HG03460 (cell line): ENCODE results near the gene SRL.
"Not testable (repeated sequence)": the region's sequence is repeated elsewhere in the genome, so short reads cannot be mapped to it uniquely, and the experiment has no call there.

ENCODE experiments used
- ATAC-seq: cut with Tn5 transposase; IDR thresholded peaks from one replicate; pipeline ENCODE4 v1.9.1; 2021; ENCODE audit not compliant: unreplicated experiment

The SRL gene

DNA sequence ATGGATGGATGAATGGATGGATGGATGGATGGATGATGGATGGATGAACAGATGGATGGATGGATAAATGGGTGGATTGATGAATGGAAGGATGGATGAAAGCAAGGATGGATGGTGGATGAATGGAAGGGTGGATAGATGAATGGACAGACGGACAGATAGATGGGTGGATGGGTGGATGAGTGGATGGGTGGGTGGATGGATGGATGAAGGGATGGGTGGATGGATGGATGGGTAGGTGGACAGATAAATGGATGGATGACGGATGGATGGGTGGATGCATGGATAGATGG, 14.9 kb downstream of the SRL start:
- ATAC-seq: no peak

DNA sequence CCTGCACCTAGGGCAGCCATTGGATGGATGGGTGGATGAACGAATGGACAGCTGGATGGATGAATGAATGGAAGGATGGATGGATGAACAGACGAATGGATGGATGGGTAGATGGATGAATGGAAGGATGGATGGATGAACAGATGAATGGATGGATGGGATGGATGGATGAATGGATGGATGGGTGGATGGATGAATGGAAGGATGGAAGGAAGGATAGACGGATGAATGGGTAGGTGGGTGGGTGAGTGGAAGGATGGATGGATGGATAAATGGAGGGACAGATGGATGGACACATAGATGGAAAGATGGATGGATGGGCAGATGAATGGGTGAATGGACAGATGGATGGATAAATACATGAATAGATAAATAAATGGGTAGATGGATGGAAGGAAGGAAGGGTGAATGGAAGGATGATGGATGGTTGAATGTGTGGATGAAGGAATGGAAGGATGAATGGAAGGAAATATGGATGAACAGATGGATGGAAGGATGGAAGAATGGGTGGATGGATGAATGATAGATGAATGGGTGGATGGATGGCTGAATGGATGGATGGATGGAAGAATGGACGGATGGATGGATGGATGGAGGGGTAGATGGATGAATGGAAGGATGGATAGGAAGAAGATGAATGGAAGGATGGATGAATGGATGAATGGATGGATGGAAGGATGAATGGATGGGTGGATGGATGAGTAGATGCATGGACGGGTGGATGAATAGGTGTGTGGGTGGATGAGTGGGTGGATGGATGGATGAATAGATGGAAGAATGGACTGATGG, 15.4 kb downstream of the SRL start:
- no peak for ATAC-seq

DNA sequence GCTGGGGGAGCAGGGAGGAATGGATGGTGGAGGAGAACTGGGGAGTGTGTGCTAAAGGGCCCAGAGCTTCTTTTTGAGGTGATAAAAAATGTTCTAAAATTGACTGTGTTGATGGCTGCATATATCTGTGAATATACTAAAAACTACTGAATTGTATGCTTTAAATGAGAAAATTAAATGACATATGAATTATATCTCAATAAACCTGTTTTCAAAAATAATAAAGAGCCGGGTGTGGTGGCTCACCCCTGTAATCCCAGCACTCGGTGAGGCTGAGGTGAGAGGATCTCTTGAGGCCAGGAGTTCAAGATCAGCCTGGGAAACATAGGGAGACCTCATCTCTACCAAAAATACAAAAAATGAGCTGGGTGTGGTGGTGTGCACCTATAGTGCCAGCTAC, 16.8 kb downstream of the SRL start:
- no peak for ATAC-seq

DNA sequence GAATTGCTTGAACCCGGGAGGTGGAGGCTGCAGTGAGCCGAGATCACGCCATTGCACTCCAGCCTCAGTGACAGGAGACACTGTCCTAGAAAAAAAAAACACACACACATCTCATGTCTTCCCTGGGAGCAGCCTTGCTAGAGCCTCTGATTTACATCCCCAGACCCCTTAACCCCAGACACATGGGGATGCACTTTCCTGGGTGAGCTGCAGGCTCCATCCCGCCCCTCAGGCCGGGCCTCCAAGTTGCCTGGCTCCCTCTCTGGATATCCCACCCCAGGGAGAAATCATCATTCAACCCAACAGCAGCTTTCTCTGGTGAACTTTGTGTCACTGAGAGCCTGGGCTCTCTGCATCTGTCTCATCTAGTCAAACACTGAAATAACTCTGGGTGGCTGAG, 21.5 kb downstream of the SRL start:
- no peak for ATAC-seq

DNA sequence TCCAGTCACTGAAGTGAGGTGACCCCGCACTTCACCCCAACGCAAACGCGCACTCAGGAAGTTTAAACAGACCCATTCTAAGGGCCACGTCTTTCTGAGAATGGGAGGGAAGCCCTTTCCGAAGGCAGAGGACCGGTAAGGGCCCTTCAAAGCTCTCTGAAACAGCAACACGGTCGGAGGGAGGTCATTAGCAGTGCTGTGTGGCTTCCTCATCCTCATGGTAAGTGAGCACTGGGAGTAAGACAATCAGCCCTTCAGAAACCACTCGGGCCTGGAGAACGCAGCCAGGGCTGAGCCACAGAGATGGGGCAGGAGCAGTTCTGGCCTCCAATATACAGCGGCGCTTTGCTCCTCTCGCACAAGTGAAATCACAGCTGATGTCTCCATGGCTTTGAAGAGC, 23.7 kb downstream of the SRL start:
- ATAC-seq: no peak

DNA sequence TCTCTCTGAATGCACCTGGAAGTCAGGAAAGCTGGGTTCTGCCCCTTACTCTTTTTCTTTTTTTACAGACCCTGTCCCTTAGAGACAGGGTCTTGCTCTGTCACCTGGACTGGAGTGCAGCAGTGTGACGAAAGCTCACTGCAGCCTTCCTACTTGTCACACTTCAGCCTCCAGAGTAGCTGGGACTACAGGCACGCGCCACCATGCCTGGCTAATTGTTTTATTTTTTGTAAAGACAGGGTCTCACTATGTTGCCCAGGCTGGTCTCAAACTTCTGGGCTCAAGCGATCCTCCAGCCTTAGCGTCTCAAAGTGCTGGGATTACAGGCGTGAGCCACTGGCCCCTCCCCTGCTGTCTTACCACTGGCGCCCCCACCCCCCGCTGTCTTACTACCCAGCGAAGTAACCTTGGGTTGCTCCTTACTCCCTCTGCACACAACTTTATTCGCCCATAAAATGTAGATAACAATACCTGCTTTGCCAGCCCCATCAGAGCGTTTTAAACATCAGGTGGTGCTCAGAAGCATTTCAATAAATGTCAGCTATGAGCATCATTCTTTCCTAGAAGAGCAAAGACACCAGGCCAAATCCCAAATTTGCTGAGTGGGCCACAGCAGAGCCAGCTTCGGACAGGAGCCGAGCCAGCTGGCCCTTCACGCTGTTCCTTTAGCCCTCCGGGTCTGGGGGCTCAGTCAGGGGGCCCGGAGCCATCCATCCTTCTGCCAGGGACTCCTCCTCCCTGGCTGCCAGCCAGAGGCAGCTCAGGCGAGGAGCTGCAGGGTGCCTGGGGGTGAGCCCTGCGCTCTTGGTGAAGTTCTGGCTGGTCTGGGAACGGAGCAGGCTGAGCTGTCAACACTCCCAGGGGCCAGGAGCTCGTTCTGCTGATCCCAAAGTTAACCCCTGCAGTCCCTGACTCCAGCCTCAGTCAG, 24.4 kb downstream of the SRL start:
- ATAC-seq: no peak

DNA sequence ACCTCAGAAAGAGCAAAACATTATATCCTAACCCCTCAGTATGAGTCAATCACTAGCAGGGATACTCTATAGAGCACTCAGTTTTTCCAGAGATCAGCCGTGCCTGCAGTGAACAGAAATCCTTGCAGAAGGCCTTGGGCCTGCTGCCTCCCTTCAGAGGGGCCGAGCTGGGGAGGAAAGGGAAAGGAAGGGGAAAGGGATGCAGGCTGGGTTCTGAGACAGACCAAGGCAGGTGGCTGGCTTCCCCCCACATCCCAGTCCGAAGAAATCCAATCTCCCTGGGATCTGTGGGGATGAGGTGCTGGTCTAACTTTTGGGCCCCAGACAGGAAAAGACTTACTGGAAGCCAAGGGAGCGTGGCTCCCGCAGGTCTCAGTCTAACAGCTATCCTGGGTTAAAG, 25.3 kb downstream of the SRL start:
- no peak for ATAC-seq

DNA sequence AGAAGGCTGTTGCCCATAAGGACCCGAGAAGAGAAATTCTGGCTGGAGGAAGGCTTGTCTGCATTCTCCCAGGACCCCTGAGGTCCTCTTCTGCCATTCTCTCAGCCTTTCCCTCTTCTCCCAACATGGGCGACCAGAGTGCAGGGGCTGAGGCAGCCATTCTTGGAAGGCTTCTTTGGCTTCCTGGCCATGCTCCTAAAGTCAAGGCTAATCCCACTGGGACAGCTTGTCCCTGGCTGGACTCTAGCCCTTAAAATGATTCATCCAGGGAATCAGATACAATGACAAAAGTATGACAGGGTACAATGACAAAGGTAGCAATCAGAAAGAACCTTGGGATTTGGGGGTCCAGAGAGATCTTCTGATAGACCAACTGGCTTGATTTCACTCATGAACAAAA, 26.8 kb downstream of the SRL start:
- no peak for ATAC-seq

DNA sequence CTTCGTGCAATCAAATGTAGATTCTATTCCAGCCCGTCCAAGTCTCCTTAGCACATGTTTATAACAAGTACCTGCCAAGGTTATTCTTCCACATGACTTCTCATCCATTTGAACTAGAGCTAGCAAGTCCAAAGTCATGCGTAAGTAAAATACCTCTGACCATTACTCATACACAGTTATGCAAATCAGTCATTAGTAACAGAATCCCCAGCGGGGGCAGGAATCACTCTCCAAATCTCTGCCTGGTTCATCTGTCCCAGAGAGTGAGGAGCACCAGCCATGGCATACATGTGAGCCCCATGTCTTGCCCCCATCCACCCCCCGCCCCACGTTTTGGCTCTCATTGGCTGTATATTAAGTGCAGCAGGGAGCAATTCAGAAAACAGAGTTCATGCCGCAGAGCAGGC, 27.7 kb downstream of the SRL start:
- no peak for ATAC-seq

DNA sequence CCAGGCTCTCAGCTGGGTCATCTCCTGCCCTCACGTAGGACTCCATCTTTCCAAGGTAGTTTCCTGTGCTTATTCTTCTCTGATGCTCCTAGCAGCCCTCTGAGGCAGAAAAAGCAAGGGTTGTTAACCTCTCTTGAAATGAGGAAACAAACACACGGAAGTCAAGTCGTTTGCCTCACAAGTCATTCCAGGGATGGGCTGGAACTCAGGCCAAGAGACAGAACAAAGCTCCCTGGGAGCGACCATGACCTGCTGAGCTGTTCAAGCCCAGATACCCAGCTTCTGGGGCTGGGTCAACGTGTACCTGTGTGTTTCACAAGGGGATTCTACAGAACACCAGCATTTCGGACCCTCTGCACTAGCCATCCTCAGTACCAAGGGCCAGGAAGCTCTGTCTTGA, 28.1 kb downstream of the SRL start:
- ATAC-seq: no peak

DNA sequence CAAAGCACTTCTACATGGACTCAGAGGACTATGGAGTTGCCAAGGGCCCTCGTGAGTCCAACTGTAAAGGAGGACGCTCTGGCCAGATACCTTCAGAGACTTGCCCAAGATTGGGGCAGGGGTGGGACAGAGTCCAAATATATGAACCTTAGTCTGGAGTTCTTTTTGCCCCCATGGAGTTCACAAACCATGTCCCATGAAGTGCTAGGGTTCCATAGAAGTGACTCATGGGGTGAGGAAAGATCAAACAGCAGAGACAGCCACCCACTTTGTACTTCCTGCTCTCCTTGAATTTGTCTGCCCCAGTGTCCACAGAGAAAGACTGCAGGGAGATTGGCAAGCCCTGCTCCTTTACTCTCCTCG, 29.0 kb downstream of the SRL start:
- no peak for ATAC-seq

DNA sequence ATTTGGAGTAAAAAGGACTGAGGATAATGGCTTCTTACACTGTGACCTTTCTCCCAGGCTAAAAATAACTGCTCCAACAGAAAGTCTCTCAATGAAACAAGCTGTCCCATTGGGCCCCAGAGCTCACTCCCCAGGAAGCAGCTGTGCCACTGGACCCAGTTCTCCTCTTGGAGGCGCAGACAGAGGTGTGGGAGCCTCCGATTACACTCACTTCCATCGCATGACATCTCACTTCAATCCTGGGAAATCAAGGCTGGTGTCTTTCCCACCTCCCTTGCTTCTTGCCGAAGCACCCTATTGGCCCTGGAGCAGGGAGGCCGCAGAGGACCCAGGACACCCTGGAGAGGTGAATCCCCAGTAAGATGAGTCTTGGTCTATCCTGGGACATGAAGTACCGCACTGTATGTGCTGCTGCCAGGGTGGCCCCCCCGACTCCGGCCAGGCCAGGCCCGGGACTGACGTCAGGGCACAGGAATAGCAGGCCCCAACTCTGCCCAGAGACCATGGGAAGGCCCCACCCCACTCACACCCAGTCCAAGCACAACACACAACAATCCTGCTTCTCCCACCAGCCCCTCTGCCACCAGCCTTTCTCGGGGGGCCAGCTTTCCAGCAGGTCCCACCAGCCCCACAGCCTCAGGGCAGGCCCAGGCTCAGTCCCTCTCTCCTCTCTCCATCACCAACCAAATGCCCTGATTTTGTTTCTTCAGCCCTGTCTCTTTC, 29.5 kb downstream of the SRL start:
- ATAC-seq: no peak

DNA sequence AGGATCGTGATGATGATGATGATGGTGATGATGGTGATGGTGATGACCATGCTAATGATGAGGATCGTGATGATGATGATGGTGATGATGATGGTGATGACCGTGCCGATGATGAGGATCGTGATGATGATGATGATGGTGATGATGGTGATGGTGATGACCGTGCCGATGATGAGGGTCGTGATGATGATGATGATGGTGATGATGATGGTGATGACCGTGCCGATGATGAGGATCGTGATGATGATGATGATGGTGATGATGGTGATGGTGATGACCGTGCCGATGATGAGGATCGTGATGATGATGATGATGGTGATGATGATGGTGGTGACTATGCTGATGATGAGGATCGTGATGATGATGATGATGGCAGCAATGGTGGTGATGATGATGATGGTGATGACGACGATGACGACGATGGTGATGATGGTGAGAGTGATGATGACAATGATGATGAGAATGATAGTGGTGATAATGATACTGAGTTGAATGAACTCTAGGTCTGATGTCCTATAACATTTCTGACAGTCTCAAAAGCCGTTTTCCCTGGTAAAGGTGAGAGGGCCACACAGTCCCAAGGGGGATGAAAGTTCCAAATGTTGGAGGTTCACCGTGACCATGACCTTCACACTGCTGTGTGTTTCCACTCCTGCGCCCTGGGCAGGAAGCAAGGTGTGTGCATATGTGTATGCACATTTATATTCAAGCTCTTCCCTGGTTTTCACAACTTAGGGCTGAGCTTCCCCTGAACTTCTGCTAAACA, 30.3 kb downstream of the SRL start:
- not testable (repeated sequence) for ATAC-seq

DNA sequence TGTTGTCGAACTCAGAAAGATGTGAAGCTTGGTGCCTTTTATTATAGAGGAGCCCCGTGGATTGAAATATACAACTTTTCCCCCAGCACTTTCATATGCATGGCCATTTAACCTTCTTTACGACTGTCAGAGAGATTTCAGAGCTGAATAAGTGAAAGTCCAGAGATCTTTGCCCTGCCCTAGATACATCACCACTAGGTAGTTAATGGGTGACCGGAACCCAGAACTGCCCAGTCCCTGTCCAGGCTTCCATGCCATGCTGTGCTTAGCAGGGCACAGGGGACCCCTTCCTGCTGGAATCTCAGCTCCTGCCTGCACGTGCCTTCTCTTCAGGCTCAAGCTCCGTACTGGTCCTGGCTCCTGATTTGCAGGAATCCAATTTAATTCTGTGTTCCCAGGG, 32.2 kb downstream of the SRL start:
- no peak for ATAC-seq

DNA sequence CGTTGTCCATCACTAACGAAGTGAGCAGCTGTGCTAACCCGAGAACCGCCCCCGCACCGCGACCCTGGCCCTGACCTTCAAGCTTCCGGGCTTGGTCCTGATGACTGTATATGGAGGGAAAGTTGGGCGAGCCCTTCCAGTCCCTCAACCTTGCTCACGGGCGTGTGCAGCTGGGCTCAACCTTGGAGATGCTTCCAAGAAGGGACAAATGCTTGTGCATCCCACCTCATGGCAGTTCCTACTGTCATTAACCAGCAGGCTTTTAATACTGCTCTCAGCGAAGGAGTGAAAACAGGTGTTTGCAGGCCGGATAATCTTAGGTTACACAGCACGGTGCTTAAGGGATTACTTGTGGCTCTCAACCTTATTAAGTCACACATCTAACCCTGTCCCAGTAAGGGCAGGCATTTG, 33.5 kb downstream of the SRL start:
- no peak for ATAC-seq

DNA sequence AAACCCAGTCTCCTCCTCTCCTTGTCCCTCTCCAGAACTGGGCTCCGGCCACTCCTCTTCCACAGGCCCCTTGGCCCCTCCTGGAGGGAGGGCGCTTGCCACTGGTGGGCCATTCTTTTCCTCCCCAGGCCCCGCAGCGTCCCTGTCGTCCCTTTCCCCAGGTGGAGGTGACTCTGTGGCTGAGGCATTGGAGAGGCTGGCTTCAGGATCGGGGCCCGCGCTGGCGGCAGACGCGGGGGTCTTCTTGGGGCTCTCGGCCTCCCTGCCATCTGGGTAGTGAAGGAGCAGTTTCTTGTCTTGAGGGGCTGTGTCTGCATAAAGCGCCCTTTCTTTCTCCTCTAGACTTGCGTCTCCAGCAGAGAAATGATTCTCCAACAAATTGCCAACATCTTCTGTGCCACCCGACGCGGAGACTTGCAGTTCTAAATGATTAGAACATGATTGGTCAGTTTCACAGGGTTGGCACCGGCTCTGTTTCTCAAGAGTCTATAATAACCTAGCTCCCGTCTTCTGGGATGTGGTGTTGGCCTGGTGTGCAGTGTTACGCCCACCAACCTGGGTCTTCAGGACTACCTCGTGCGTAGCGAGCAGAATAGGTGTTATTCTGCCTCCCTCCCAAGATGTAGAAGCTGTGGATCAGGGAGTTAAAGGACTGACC, 34.1 kb downstream of the SRL start:
- ATAC-seq: no peak

DNA sequence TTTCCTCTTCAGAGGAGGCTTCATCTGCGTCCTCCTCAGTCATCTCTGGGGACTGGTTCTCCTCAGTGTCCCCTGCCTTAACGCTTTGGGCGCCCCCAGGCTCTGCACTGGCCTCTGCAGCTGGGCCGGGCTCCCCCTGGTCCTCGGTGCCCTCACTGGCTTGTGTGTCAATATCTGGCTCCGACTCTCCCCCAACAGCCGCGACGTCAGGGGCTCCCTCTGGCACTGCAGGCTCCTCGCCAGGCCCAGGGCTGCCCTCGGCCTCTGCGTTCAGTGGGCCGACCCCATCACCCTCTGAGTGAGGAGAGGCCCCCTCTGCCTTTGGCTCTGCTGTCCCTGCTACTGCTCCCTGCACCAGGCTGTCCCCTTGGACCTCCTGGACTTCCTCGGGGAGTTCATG, 34.7 kb downstream of the SRL start:
- no peak for ATAC-seq

DNA sequence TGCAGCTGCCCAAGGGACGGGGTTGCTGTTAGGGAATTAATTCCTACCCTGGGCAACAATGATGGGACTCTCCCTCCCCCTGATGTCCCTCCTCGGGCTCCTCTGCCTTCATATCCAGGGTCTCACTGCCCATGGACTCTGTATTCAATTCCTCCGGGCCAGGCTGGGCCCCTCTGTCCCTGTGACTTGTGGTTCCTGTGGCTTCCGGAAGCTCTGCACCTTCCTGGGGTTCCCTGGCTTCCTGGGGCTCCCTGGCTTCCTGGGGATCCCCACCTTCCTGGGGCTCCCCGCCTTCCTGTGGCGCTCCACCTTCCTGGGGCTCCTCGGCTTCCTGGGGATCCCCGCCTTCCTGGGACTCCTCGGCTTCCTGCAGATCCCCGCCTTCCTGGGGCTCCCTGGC, 35.2 kb downstream of the SRL start:
- no peak for ATAC-seq

DNA sequence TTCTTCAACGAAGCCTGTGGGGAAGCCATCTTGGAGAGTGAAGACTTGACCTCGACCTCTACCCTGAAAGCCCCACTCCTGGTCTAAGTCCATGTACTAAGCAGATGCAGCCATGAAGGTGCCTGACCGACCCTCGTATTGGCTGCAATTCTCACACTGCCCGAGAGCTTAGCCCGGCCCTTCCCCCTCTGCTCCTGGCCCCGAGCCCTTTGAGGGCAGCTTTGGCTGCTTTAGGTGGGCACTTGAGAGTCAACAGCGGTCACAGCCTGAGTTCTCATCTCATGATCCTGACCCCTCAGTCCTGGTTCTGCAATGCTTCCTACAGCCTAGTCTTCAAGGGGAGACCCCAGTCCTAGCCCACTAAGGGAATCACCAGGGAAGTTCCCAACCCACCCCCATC, 35.9 kb downstream of the SRL start:
- no peak for ATAC-seq

DNA sequence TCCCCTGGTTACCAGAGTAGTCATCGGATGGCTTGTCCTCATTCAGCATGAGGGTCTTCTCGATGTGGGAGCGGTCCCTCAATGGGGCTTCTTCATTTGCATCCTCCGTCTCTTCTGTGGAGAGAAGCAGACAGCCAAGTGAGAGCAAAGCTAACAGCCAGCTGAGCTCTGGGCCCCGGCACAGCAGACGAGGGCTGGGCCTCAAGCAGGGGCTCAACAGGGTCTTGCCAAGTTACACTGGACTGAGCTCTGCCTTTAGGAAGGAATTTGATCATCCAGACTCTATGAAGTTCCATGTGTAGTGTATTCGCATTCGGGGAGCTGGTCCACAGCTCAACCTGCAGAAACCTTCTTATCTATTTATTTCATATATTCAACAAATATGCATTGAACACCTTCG, 37.4 kb downstream of the SRL start:
- ATAC-seq: no peak

DNA sequence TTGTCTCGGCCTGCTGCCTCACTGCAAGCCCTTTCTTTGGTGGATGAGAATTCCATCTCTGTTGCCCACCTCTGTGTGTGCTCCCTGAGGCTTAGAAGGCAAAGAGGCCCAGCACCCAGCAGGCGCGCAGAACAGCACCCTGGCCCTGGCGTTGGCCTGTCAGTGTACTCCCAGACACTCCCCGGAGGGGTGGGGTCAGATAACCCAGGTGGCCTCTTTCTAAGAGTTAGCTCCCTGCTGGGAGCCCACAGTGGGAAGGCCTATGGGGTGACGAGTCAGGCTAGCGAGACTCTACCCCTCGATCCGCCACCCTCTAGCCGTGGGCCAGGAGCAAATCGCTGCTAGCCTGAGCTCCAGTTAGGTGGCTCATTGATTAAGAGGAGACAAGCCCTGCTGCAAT, 38.1 kb downstream of the SRL start:
- ATAC-seq: no peak
